Liver (tissue), 9 donors: ENCODE measurements around the gene CAMK1D. TPM values are rescaled to one million over a fixed set of nuclear protein-coding genes. Genes with fewer than 3 reads are reported as not detected.

Experiments used
- DNase-seq: peaks from one replicate; pipeline ENCODE4 v3.0.0-alpha.2; 2017; ENCODE audit warnings: low spot score
- H3K27ac ChIP-seq, 2 donors: one replicate each; pipeline ENCODE4 v1.7.0; 2013; ENCODE audit warnings: inconsistent platforms in 2 of 2, low read length in 2 of 2, control low read depth in 1 of 2, low read depth in 1 of 2, mild to moderate bottlenecking in 1 of 2
- H3K27me3 ChIP-seq, 4 donors: one replicate each; pipeline versions ENCODE4 v1.6.1 to v1.7.0; 2013; ENCODE audit warnings: low read length in 3 of 4, inconsistent platforms in 1 of 4, mild to moderate bottlenecking in 1 of 4, moderate library complexity in 1 of 4; ENCODE audit not compliant: control insufficient read depth in 4 of 4, insufficient read depth in 4 of 4
- H3K36me3 ChIP-seq, 4 donors: one replicate each; pipeline versions ENCODE4 v1.6.1 to v1.7.0; 2013; ENCODE audit warnings: low read length in 3 of 4, mild to moderate bottlenecking in 3 of 4, low read depth in 1 of 4, moderate library complexity in 1 of 4; ENCODE audit not compliant: control insufficient read depth in 4 of 4, insufficient read depth in 3 of 4
- H3K4me1 ChIP-seq, 4 donors: one replicate each; pipeline versions ENCODE4 v1.6.1 to v1.7.0; 2013; ENCODE audit warnings: low read length in 3 of 4, mild to moderate bottlenecking in 3 of 4, moderate library complexity in 1 of 4; ENCODE audit not compliant: control insufficient read depth in 4 of 4, insufficient read depth in 4 of 4
- H3K4me3 ChIP-seq, 3 donors: one replicate each; pipeline versions ENCODE4 v1.6.1 to v1.7.0; 2013; ENCODE audit warnings: low read length in 3 of 3, control low read depth in 1 of 3, low read depth in 1 of 3, mild to moderate bottlenecking in 1 of 3
- H3K9ac ChIP-seq, 2 donors: one replicate each; pipeline ENCODE4 v1.7.0; 2013; ENCODE audit warnings: low read length in 2 of 2, mild to moderate bottlenecking in 2 of 2, moderate library complexity in 2 of 2, control low read depth in 1 of 2, low read depth in 1 of 2
- H3K9me3 ChIP-seq, 4 donors: one replicate each; pipeline versions ENCODE4 v1.6.1 to v1.7.0; 2013; ENCODE audit warnings: low read length in 3 of 4; ENCODE audit not compliant: control insufficient read depth in 4 of 4
- ATF3 ChIP-seq: IDR thresholded peaks from 2 replicates; pipeline ENCODE4 v1.6.1; 2016; ENCODE audit warnings: antibody characterized with exemption
- CTCF ChIP-seq: fragments of 150-350 bp; IDR thresholded peaks from 2 replicates; pipeline ENCODE4 v1.5.1; 2017; ENCODE audit warnings: improper control_type of control experiment, low read depth, low read length; ENCODE audit not compliant: missing input control
- GABPA ChIP-seq, 2 donors: IDR thresholded peaks in 1 of 2; conservative IDR thresholded peaks in 1 of 2; 2 replicates each; pipeline ENCODE4 v1.6.1; 2016; ENCODE audit warnings: antibody characterized with exemption in 2 of 2, mild to moderate bottlenecking in 1 of 2, moderate library complexity in 1 of 2
- REST ChIP-seq: IDR thresholded peaks from 2 replicates; pipeline ENCODE4 v1.6.1; 2016; ENCODE audit warnings: antibody characterized with exemption, mild to moderate bottlenecking
- SP1 ChIP-seq: IDR thresholded peaks from 2 replicates; pipeline ENCODE4 v1.6.1; 2018; ENCODE audit warnings: antibody characterized with exemption, mild to moderate bottlenecking
- TAF1 ChIP-seq: conservative IDR thresholded peaks from 2 replicates; pipeline ENCODE4 v1.6.1; 2016; ENCODE audit warnings: antibody characterized with exemption, mild to moderate bottlenecking
- YY1 ChIP-seq: IDR thresholded peaks from 2 replicates; pipeline ENCODE4 v1.6.1; 2016; ENCODE audit warnings: antibody characterized with exemption, mild to moderate bottlenecking
- WGBS: extraction: QIAGEN DNeasy Blood & Tissue Kit; methylation state at CpG from one replicate; pipeline ENCODE4 v1.1.7; 2013; 5-methylcytosine and 5-hydroxymethylcytosine counted together
- polyA plus RNA-seq, 2 donors: library from polyadenylated mRNA; stranded (reverse) in 1 of 2; unstranded in 1 of 2; fragments of 200-250 nt in 1 of 2; fragments of >200 nt in 1 of 2; fragmentation: Nextera tagmentation in 1 of 2; extraction: Ambion mirVana in 1 of 2; gene quantifications; one replicate each; pipeline versions ENCODE4 v1.2.1 to v1.2.3, GENCODE V29; 2013 to 2015
- total RNA-seq, 2 donors: library from RNA; depleted of rRNA; stranded (reverse); fragments of >200 nt; gene quantifications; one replicate each; pipeline ENCODE4 v1.2.3, GENCODE V29; 2014
- donor health status: healthy.
- donor health status: healthy.
- donor health status: healthy.
- donor health status: healthy.
- donor health status: healthy.

CAMK1D gene
- total and polyA plus RNA-seq, 4 donors, result 2.7 to 10.1 (median 4.2) TPM

DNA sequence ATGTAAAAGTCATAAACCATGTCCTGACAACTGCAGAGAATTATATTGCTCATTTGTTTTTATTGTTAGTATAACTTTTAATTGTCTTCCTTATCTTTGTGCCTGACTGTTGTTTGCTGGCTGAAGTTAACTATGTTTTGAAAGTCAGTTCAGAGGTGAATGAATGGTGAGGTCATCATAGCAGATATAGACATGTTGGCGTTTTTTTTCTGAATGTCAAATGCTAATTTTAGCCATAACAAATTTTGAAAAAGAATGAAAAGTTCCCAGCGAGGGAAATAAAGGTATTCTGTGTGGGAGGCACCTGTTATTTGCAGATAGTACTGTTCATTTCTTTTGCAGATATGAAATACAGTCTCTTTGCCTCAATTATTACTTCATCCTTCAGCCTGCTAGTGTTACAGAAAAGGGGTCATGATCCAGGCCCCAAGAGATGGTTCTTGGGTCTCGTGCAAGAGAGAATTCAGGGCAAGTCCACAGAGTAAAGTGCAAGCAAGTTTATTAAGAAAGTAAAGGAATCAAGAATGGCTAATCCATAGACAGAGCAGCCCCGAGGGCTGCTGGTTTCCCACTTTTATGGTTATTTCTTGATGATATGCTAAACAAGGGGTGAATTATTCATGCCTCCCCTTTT is 96.5 kb downstream of the CAMK1D start (continued):
- TF ChIP-seq ATF3 (no peak), TAF1 (no peak), REST (no peak), SP1 (no peak)

DNA sequence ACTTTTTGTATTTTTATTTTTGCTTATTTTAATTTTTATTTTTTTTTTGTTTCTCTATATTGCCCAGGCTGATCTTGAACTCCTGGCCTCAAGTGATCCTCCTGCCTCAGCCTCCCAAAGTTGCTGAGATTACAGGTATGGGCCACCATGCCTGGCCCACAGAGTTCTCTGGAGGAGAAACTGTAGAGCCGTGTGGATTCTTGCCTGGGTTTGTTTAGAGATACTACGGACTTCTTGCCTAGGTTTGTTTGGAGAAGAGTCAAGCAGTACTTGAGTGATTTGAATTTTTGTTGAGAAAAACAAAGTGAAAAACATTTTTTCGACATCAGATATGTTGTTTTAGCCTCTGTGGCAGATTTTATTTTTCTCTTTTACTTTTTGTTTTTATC is 99.0 kb downstream of the CAMK1D start:
- no peak overlapping the region for H3K27ac ChIP-seq
- H3K9ac ChIP-seq, result no peak overlapping the region
- no peaks in the 10 kb centered on the region for H3K36me3 ChIP-seq
- no peaks in the 10 kb centered on the region for H3K9me3 ChIP-seq
- H3K4me1 ChIP-seq, result peaks cover 0 to 14% (median 4%) of the 10 kb centered on the region in 4 donors
- no peak overlapping the region for H3K4me3 ChIP-seq
- no peak for TF ChIP-seq CTCF
- no peak for TF ChIP-seq YY1
- no peak for TF ChIP-seq SP1
- TF ChIP-seq REST, result no peak
- no peak for TF ChIP-seq GABPA (IDR thresholded peaks at IDR 0.05 in 1 of 2, conservative IDR thresholded peaks at IDR 0.05 in 1 of 2)
- no peak for TF ChIP-seq ATF3
- 83% methylated on average over 3 of the region's 3 CpGs for WGBS
- H3K27me3 ChIP-seq, result no peaks in the 10 kb centered on the region
- no peak for DNase-seq
